IPS DF 19.7 (cell line): ENCODE measurements around the gene NCBP2.

Source experiments
- DNase-seq: peaks from one replicate; pipeline ENCODE4 v3.0.0-alpha.2; 2013; ENCODE audit warnings: low read depth, low spot score

Gene NCBP2

DNA sequence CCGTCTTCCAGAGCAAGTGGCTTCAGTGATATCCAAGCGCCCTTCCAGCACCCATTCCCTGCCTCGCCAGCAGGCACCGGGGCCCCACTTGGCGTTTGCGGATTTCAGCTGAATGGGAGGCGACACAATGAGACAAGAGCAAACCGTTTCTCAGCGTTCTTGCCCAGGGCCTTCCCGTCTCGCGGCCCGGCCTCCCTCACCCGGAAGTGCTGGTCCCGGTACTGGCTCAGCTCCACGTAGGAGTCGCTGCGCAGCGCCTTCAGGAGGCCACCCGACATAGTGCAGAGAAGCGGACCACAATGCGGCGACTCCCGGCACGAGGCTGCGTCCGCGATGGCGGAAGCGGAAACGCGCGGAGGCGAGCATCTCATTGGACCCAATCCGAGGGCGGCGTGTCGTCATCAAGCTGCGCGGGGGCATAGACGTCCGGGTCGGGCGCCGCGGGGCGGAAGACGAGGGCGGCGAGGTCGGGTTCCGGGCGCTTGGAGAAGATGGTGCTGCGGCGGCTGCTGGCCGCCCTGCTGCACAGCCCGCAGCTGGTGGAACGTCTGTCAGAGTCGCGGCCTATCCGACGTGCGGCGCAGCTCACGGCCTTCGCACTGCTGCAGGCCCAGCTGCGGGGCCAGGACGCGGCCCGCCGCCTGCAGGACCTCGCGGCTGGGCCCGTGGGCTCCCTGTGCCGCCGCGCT lies at the start of gene NCBP2:
Gene NCBP2 (minus strand): TSS at position 303 of the 689 bp plus-strand sequence. CDS start 25 bp downstream, at position 278.
- peak; percentile 93 for DNase-seq

DNA sequence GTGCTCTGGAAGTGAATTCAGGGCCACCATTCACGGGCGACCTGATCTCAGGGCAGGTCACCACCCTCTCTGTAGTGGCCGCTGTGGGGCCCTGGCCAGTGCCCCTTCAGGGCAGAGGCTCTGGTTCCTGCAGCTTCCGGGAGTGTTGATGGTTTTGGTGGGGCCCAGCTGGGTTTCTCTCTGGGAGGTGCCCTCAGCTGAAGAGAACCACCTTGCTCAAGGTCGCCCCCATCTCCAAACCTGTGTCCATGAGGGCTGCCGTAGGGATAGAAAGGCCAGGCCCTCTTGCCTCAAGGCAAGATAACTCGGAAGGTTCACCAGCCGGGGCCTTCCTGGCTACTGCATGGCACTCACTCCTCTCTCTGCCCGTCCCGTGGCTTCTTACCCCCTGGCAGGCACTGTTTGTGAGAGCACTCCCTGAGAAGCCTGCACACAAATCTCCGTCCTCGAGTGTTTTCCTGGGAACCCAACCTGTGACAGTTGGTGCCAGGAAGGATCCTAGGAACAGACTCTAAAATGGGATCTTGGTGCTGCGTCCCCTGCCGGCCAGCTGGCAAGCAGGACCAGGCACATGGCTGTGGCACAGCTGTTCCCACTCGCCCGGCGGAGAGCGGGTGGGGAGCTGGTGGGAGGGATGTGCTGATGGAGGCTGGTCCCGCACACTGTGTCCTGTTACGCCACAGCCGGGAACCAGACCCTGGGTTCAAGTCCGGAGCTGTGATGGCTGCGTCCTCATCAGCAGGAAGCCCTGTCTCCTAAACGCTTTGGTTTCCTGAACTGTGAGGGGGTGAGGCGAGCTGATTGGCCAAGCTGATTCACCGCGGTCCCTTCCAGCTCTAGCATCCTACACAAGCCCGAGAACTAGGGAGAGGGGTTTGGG lies 49.5 kb upstream of the NCBP2 start:
- no peak for DNase-seq

DNA sequence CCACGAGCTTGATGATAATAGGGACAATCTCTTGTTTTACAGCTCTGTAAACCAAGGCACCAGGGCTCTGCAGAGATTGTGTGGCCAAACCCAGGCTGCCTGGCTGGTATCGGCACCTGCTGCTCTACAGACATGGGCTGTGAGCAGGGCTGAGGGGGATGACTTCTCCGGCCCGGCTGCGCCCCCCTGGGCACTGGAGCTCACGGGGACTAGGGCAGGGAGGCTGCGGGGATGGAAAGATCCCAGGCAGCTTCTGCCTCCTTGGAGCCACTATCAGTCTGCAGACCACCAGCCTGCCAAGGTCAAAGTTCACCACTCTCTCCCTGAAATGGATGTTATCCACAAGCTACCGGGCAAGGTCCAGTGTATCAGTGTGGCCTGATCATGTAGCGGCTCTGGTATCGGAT lies 48.3 kb upstream of the NCBP2 start:
- DNase-seq = no peak

DNA sequence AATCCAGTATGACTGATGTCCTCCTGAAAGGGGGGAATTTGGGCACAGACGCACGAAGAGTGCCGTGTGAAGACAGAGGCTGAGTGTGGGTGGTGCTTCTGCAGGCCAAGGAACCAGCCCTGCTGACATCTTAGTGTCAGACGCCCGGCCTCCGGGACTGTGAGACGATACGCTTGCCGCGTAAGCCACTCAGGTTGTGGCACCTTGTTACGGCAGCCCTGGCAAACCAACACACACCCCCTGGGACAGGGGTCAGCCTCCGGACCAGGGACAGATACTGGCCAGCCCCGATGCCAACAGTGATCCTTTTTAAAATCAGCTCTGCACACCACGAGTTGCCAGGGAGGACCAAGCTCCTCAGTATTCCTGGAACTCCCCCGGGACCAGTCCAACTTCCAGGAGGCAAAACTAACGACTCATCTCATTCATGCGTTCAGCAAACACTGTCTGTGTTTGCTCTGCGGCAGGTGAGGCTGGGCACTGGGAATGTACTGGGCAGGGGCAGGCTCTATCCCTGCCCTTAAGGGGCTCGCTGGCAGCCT lies 47.5 kb upstream of the NCBP2 start:
- DNase-seq = no peak

DNA sequence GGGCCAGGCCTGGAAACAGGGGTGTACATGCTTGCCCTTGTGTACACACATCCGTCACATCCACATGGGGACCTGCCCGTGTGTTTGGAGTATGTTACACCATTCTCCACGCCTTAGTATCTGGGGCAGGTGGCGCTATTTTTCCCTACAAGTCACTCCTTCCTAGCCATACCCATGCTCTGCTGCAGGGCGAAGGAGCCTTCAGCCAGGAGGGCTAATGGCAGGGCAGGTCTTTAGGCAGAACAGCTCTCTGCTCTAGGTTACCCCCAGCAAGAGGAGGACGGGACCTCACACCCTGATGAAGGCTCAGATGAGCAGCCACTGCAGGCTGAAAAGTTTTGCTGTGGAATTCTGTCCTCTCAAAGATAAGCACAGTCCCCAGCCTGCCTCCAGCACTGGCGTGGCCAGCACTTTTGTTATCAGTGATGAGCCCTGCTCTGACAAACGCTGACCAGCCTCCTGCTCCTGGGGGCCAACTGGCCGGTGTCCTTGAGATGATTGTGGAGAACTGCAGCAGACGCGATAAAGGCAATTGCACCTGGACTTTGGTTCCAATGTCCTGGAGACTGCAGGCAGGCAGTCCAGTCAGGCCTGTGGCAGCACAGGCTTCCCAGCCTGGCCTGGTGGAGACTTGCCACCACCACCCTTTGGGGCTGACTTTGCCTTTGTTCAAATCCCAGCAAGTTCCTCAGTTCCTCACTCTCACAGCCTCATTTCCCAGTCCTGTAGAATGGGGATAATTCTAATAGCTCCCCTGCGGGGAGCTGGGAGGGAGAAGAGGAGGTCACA lies 46.1 kb upstream of the NCBP2 start:
- no peak for DNase-seq

DNA sequence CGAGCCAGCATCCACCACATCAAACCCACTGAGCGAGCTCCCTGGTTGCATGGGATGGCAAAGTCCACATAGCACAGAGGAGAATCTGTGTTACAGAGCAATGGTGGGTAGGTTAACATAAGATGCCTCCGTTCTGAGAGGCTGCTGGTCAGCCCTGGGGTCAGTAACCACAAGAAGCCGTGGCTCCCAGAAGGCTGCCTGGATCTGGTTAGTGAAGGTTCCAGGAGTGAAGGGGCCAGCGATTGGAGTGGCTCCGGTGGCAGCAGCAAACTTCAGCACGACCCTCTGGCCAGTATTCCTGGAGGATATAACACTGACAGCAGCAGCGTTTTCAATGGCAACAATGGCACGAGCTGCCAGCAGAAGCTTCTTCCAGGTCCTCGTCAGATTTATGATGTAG lies 44.7 kb upstream of the NCBP2 start:
- no peak for DNase-seq

DNA sequence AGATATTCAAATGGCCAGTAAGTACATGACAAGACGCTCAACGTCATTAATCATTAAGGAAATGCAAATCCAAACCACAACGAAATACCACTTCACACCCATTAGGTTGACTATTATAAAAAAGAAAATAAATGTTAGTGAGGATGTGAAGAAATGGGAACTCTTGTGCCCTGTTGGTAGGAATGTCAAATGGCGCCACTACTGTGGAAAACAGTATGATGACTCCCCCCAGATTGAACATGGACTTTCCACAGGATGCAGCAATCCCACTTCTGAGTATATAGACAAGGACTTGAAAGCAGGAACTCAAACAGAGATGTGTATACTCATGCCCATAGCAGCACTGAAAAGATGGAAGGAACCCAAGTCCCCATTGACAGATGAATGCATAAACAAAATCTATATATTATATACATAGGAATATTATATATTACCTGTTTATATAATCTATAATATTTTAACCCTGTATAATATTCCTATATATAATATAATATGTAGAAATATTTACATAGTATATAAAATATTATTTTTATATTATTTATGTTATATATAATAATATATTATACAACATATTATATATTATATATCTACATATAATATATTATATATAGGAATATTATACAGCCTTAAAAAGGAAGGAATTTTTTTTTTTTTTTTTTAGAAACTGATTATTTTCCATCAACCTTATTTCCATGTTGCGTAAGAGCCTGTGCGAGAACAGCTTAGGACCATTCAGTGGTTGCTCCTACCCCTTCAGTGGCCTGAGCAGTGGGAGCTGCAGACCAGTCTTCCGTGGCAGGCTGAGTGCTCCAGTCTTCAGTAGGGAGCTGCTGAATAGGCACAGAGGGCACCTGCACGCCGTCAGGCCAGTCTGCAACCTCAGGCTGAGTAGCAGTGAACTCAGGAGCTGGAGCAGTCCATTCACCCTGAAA lies 43.9 kb upstream of the NCBP2 start:
- no peak for DNase-seq

DNA sequence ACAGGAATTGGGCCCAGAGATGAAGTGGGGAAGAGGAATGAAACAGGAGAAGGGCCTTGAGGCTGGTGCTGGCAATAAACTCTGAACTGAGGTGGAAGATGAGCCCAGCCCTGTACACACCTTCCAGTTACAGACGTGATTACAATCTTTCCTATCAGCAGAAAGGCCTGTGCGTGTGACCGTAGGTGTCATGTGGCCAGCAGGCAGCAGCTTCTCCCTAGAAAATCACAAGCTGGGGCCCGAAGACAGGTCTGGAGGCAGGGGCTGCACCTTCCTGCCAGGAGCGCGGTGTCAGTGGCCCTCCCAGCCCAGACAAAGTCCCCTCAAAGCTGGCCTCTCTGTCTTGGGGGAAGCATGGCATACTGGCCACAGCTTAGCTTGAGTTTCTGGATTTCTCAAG lies 43.0 kb upstream of the NCBP2 start:
- DNase-seq = no peak

DNA sequence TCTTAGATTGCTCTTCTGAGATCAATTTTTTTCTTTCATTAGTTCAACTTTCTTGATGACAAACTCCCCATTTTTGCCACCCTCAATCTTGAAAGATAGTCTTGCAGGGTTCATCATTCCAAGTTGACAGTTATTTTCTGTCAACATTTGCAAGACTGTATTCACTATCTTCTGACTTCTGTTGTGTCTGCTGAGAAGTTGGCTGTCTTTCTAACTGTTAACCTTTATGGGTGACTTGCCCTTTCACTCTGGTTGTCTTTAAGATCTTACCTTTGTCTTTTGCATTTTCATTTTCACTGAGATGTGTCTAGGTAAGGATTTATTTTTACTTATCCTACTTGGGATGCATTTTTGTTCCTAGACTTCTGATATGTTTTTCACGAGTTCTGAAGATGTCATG lies 40.9 kb upstream of the NCBP2 start:
- DNase-seq = no peak

DNA sequence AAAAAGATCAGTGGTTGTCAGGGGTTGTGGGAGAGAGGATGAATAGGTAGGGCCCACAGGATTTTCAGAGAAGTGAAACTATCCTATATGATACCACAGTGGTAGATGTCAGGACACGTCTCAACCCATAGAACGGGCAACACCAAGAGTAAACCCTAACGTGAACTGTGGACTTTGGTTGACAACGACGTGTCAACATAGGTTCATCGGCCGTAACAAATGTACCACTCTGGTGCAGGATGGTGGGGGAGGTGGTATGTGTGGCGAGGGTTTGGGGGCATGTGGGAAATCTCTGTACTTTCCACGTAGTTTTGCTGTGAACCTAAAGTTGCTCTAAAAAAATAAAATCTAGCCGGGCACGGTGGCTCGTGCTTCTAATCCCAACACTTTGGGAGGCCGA lies 39.3 kb upstream of the NCBP2 start:
- no peak for DNase-seq

DNA sequence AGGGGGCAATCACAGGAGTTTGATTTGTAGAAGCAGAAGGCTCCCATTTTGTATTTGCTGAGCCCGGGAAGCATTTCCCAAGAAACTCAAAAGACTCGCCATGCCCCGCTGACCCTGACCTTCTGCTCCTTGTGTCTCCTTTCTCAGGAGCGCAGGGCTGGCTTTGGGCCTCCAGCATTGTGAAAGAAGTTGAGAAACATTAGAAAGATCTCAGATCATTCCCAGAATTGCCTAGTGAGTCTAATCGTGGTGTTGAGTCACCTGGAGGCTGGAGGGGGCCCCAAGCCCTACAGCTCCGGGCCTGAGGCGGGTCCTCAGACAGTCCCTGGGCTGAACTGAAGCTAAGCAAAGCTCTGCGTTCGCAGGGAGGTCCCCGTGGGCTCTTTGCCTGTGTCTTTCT lies 37.2 kb upstream of the NCBP2 start:
- no peak for DNase-seq

DNA sequence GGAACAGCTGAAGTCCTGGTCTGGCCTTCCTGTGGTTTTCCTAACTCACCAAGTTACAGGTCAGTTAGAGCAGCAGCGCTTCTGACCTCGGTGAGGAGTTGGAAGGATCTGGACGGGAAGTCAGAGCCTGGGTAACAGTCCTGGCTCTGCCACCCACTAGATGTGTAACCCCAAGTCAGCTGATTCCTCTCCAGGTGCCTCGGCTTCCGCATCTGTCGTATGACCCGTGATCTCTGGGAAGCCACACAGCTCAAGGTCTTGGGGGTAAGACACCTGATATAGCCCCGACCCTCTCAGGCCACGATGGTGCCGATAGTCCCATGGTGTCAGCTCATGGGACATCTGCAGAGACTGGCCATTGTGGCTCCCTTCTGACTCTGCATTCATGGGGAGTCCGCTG lies 34.6 kb upstream of the NCBP2 start:
- DNase-seq = no peak

DNA sequence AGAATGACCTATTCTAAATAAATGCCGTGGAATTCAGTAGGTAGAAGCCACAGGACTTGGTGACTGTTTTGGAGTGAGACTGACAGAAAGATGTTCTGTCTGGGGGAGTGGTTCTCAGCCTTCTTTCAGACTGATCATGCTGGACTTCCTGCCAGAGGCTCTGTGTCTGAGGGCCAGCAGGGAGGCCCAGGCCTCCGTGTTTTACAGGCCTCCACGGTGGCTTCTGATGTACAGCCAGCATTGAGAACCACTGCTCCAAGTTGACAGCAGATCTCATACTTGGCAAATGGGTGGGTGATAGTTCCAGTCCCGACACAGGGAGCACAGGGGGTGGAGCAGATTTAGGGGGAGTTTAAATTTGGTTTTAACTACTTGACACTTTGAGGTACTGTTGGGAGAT lies 33.0 kb upstream of the NCBP2 start:
- DNase-seq = no peak

DNA sequence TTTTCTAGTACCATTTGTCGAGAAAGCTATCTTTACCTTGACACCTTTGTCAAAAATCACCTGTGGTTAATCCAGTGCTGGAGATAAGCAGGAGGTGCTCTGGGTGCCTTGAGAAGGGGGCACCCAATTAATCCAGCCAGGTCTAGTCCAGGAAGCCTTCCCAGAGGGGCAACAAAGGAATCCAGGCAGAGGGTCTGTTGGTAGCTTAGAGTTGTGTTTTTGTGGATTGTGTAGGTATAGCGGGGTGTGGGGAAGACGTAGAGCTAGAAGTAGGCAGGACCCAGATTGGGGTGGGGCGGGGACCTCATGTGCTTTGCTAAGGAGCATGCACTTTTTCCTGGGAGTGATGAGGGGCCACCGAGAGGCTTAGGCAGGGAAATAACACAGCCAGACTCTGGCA lies 32.3 kb upstream of the NCBP2 start:
- DNase-seq = no peak

DNA sequence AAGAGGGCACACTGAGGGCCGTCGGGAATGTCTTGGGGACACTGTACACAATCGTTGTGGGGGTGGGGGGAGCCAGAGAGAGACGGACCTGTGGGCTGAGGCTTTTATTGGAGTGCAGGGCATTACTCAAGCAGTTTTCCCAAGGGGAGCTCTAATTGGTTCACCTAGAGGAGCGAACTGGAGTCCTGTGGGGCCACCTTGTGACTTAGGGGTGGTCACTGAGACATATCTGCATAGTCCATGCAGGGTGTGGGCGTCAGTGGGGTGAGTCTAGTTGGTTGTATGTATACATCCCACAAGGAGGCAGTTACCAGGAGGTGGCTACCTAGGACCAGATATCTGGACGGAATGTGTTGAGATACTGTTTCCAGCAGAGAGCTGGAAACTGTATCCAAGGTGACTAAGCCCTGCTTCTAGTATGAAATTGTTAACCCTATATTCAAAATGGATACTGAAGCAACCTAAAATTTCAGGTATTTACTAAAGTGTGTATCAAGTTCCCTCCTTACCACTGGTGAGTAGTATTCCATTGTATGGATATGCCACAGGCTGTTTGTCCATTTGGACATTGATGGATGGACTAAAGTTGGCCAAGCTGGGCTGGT lies 28.9 kb upstream of the NCBP2 start:
- DNase-seq = no peak

DNA sequence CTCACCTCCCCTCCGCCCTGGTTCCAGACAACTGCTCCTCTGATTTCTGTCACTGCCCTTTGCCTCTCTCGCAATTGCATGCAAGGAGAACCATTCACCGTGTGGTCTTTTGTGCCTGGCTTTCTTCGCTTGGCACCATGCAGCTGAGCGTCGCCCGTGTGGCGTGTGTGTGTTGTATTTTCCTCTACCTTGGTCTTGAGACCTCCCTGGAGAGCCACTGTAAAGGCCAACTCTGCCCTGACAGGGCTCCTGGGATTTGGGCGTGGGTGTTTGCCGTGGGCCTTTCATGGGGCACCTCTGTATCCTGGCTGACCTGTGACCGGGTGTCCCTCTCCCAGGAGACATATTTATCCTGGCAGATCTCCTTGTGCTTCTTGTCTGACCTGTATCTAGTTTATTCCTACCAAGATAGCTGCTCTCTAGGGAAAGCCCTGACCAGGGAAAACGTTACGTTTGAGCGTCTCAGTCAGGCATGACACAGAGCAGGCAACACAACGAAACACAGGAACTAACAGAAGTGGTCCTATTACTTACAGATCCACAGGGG lies 28.3 kb upstream of the NCBP2 start:
- DNase-seq = no peak

DNA sequence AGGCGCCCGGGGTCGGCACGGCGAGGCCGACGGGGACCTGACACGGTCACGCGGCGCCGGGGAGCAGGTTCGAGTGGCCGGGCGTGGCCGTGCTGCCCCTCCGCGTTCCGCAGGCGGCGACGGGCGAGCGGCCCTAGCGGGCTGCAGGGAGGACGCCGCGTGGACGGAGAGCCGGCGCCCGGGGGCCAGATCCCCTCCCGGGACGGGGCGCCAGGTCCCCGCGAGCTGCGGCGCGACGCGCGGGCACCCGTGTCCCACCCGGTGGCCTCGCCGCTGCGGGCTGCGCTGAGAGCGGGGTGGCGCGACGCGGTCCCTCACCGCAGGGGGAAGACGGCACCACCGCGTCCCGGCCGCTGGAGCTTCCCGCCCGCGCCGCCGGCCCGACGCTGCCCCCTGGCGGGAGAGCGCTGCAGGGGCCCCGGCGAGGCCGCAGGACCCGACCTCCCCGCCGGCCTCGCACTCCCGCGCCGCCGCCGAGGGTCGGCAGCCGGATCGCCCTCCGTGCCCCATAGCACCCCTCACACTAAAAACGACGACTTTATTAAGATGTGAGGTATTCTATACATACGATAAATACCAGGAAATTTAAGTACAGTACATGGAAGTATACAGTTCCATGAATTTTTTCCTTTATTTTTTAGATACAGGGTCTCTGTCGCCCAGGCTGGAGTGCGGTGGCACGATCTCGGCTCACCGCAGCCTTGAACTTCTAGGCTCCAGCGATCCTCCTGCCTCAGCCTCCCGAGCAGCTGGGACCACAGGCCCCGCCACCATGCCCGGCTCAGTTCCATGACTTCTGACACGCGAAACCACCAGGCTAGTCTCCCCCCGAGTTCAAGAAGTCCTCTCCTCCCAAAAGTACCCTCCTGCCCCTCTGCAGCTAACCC lies 27.6 kb upstream of the NCBP2 start:
- no peak for DNase-seq

DNA sequence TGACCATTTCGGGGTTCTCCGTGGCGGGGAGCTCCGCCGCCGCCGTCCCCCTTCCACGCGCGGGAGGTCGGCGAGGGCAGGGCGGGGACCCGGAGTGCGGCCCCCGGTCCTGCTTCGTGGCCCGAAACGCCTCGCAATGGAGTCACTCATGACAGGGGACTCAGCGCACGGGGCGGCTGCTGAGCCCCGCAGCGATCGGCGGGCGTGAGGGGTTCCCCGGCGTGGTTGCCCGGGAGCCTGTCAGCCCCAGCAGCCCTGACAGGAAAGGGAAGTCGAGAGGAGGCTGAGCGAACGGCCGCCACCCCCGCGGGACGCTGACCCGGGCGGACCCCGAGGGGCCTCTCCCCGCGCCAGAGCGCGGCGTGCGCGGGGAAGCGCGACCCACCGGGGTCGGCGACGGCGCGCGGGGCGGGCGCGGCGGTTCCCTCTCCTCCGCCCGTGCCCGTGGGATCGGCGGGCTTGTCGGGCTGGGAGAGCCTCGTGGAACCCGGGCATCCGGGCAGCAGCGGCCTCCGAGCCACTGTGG lies 26.9 kb upstream of the NCBP2 start:
- no peak for DNase-seq
